GM21737 (cell line): Measurements from ENCODE around the gene AADACL4.
"Not testable (repeated sequence)": the region's sequence is repeated elsewhere in the genome, so short reads cannot be mapped to it uniquely, and the experiment has no call there.

Experiments
- ATAC-seq: cut with Tn5 transposase; IDR thresholded peaks from one replicate; pipeline ENCODE4 v1.9.1; 2021; ENCODE audit warnings: mild to moderate bottlenecking, moderate library complexity; ENCODE audit not compliant: unreplicated experiment

AADACL4 gene

DNA sequence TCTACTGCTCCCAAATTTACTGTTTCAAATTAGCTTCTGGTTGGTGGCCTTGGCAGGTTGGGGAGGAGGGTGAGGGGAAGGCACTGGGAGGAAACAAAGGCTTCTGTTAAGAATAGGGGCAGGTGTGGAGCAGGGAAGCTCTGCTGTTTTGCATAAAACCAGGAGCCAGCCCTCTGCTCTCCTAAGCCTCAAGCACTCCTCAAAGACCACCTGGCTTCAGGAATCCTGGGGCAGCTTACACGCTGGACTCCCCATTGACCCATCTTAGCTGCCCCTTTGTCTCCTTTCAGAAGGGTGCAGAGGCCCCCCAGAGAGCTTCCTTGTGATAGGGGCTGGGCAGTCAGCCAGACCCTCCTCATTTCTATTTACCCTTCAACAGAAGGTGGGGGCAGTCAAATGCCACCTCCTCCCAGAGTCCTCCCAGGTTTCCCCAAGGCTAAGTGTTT is 14.4 kb upstream of the AADACL4 start:
- no peak for ATAC-seq

DNA sequence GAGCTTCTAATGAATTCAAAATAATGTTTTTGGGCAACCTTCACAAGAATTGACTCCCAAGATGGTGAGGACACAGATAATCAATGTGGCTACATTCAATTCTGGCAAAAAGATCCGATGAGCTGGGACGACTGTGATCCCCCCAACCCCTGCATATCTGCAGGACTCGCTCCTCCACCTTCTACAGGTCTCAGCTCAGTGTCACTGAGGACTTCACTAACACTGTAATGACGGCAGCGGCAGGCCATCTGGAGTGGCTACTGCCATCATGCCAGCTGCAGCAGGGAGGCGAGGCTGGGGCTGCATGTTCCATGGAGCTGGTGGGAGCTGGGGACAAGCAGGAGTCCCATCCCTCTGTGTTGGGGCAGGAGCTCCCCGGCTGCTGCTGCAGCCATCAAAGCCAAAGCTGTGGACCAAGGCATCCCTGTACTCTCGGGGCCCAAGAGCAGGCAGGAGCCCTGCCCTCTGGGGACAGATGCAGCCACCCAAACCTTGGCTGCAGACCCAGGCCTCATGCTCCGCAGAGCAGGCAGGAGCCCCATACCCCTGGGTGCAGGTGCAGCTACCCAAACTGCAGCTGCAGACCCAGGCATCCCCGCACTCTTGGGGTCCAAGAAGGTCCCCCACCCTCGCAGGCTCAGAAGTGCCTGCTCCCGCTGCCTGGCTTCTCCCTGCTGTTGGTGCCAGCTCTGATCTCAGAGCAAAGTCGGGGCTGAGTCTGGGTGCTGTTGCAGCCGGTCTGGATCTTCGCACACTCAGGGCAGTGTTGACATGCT is 13.7 kb upstream of the AADACL4 start:
- no peak for ATAC-seq

DNA sequence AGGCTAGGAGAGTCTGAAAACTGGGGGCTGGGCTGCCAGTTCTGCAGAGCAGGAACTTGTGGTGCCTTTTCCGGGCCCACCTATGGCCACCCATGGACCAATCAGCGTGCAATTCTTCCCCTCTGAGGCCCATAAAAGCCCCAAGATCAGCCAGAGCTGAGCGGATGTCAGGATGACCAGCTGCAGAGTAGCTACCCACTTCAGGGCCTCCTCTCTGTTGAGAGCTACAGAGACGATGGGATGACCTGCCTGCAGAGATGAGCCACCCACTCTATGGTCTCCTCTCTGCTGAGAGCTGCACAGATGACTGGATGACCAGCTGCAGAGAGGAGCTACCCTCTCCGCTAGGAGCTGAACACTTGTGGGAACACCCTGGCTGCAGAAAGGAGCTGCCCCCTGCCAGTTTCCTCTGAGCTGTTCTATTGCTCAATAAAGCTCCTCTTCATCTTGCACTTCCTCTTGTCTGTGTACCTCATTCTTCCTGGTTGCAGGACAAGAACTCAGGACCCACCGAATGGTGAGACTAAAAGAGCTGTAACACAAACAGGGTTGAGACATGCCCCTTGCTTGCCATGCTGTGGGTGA is 12.8 kb upstream of the AADACL4 start:
- ATAC-seq, result no peak

DNA sequence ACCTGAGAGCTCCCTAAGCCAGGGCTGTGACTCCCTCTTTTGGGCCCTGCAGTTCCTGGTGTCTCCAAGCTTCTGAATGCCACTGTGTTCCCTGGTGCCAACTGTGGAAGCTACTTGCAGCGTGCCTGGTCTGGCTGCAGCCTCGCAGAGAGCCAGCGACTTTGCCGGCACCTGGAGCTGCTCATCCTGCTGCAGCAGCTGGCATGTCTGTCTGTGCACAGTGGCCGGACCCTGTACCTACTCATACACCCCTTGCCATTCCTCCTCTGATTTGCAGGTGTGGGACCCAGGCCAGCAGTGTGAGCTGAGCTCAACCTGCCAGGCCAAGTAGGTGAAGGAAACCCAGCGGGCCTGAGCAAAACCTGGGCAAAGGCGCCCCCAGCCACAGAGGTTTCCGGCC is 12.3 kb upstream of the AADACL4 start:
- ATAC-seq, result no peak

DNA sequence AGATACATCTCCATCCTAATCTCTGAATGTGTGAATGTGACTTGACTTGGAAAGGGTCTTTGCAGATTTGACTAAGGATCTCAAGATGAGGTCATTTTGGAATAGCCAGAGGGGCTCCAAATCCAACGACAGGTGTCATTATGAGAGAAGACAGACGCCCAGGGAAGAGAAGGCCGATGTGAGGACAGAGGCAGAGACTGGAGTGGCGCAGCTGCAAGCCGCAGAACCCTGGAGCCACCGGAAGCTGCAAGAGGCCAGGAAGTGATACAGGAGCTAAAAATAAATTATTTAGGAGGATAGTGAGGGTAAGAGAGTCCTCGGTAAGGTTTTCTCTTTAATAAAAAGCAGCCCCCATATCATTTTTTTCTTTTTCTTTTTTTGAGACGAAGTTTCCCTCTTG is 9.7 kb upstream of the AADACL4 start:
- no peak for ATAC-seq

DNA sequence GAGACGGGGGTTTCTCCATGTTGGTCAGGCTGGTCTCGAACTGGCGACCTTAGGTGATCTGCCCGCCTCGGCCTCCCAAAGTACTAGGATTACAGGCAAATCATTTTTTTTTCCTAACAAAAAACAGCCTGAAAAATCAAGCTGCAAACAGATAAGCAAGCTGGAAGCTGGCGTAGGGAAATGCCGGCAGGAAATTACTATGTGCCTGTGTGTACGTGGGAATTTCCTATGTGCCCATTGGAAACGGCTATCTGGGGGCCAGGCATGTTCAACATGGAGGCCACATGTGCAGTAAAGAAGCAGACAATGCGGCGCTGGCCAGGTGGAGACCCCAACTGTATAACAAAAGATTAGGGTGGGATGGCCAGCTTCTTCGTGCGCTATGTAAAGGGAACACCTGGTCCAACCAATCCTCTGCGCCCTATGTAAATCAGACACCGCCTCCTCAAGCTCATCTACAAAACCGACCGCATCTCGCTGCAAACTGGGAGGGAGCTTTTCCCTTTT is 9.1 kb upstream of the AADACL4 start:
- ATAC-seq, result no peak

DNA sequence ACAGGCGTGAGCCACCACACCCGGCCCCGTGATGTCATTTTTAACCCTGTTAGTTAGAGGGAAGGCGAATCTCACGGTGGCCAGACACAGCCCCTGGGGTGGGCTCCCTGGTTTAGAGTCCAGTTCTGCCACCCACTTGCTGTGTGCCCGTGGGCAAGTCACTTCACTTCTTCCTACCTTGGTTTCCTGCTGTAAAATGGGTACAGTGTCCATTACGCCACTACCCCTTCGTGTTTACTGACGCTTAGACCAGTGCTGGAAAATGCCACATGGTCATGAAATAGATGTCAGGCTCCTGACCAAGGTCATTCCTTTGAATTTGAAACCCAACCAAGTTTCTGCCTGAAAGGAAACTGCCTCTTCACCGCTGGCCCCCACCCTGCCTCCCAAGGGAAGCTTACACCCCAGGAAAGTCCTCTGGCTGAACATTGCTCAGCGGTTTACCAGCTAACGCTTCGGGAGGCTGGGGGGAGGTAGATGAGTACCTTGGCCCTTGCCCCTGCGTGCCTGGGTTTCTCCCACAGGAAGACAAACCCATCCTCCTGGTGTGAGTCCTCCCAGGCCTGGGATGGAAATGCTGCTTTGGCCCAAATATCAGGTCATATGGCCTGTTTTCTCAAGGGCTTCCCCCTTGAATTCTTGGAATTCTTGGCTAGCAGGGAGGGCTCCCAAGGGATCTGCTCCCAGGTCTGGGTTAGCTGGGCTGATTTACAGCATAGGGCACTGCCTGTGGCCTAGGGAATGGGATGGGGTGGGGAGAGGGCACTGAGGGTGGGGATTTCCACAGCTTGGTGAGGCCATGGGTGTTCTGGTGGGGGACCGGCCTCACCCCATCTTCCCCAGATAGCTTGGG is 7.6 kb upstream of the AADACL4 start:
- no peak for ATAC-seq

DNA sequence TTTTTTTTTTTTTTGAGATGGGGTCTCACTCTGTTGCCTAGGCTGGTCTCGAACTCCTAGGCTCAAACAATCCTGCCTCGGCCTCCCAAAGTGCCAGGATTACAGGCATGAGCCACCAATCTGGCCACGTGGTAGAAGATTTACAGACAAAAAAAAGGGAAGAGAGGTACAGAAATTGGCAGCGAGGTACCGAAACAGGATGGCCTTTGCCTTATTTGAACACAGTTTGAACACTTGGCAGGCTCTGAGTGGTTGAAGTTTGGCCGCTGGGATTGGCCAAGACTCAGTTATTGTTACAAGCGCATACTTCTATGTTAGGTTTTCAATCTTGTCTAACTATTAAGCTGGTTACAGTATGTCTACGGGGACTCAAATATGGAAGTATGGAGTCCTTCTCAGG is 6.2 kb upstream of the AADACL4 start:
- no peak for ATAC-seq

DNA sequence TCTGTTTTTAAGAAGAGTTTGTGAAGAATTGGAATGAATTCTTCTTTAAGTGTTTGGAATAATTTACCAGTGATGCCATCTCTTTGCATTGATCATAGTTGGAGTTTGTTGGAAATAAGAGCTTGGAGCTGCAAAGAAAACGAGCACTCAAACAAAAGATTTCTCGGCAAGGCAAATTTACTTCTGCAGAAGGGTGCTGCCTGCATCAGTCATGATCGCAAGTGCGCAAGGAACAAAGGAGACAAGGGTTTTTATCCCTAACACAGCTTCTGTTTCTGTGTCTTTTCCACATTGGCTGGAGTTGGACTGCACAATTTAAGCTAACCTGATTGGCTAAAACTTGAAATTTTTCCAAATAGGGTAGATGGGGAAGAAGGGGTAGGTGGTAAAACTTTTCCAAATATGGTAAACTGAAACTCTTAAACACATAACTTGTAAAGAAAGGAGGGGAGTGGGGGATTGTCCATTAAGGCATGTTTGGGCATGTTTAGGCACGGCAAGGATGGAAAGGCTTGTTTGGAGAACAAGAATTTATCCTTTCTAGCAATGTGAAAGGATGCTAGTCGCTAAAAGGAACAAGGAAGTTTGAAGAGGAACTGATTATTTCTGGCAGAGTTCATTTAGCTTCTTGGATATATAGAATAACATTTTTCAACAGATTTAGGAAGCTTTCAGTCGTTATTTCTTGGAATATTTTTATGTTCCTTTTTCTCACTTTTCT is 3.5 kb upstream of the AADACL4 start:
- ATAC-seq, result no peak

DNA sequence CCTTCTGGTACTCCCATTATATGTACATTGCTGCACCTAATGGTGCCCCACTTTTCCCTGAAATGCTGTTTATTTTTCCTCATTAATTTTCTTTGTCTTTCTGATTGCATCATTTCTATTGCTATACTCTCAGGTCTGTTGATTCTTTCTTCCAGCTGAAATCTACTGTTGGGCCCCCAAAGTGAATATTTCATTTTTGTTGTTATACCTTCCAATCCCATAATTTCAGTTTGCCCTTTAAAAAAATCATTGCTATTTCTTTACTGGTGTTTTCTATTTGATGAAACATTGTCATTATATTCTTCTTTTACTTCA is 3.0 kb upstream of the AADACL4 start:
- ATAC-seq, result no peak

DNA sequence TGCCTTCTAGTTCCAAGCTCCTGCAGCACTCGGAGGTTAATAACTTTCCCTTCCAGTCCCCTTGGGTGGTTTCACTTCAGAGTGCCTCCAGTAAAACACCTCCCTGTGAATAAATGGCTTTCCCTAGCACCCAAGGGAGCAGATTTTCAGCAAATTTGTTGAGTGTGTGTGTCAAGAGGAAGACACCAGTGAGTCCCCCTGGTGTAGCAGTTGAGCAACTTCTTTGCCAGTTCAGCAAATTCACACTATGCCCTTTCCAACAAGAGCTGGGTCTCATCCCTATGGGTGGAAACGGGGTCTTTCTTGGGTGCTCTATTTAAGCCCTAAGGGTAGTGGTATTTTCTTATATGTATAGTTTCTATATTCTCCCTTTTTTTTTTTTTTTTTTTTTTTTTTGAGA is 806 bp upstream of the AADACL4 start:
- no peak for ATAC-seq

DNA sequence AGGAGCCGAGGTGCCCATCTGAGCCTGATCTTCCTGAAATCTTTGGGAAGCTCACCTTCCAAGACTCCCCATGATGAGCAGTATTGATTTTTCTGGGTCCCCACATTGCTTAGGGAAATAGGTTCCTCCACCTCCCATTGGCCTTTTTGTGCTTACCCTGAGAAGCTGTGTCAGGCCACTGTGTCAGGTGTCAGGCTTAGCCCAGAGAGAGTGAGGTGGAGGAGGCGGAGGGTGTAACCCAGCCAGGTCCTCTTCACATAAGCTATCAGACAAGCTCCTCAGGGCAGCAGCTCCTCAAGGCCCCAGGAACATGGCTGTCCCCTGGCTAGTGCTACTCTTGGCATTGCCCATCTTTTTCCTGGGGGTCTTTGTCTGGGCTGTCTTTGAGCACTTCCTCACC is 352 bp downstream of the AADACL4 start:
- no peak for ATAC-seq

DNA sequence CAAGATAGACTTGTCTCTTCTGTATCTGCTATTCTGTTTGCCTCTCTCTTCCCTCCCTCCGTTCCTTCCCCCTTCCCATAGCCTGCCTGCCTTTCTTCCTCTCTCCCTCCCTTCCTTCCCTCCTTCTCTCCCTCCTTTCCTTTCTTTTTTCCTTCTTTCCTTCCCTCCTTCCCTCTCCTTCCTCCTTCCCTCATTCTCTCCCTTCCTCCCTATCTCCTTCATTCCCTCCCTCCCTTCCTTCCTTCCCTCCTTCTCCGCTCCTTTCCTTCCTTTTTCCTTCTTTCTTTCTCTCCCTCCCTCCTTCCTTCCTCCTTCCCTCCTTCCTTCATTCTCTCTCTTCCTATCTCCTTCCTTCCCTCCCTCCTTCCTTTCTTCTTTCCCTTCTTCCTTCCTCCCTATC is 944 bp downstream of the AADACL4 start:
- no peak for ATAC-seq

DNA sequence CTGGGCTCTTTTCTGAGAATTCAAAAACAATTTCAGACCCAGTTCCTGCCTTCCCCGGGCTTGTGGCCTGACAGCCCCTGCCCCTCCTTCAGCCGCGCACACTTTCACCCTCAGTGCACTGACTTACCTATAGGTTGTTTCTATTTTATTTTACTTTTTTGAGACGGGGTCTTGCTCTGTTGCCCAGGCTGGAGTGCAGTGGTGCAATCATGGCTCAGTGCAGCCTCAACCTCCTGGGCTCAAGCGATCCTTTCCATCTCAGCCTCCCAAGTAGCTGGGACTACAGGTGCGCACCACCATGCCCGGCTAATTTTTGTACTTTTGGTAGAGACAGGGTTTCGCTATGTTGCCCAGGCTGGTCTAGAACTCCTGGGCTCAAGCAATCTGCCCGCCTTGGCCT is 1.5 kb downstream of the AADACL4 start:
- ATAC-seq, result not testable (repeated sequence)

DNA sequence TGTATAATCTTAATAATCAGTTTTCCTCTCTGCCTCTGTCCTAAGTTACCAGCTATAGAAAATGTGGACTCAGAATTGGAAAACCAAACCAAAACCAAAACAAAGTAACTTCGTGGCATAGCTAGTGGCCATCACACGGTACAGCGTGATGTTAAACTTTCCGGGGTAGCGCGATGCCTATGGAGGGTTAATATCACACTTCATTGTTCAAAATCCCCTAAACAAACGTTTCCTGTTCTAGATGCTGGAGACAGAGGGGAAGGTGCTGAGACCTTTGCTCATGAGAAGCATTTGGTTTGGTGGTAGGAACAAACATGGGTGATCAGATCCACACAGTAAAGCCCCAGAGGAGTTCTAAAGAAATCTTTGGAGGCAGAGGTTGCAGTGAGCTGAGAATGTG is 4.9 kb downstream of the AADACL4 start:
- ATAC-seq, result no peak

DNA sequence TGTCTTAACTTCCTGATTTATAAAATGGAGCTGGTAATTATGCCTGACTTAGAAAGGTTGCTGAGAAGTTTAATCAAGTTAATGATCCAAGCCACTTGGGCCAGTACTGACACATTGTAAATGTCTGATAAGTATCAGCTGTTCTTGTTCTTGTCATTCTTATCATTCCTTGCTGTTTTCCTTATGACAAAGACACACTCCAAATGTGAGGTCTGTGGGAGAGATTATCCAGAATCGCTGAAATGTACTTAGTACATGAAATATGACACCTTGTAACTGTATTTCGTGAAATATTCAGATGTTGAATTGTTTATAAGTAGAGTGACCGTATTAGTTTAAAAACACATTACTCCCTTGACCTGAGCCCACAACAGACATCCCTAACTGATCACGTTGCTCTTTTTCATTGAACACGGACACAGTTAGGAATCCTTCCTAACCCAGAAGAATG is 6.1 kb downstream of the AADACL4 start:
- no peak for ATAC-seq

DNA sequence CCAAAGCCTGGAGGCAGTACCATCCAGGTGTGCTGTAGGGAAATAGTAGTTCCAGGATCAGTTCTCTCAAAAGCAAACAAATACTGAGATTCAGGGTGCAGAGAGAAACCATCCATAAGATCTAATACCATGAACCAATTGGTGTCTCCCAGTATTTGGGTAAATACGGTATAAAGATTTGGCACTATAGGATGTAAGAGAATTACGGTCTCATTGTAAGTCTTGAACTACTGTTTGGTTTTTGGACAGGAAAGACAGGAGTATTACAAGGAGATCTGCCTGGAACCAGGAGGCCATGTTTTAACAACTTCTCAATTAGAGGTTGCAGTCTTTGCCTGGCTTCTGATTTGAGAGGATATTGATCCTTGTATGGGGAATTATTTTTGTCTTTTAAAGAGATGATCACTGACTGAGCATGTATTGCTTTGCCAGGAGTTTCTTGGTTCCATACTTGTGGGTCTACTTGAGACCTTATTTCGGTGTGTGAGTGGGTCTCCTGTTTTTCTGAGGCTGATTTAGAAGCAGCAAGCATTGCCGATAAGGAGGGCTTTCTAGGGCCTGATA is 10.2 kb downstream of the AADACL4 start:
- ATAC-seq, result no peak

DNA sequence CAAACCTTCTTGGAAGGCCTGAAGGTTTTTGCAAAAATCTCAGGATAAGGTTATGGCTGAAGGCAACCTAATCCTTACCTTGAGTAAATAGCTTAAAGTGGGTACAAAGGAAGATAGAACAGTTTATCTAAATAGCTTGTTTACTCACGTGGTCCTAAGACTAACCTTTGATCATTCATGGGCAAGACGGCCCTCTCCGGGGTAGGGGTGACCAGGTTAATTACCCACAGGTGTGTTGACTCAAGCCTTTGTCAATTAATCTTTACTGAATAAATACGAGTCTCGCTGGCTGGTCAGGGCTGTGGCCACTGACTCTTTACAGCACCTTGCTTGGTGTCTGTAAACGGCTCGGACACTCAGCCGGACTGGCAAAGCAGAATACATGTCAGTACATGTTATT is 10.8 kb downstream of the AADACL4 start:
- no peak for ATAC-seq

DNA sequence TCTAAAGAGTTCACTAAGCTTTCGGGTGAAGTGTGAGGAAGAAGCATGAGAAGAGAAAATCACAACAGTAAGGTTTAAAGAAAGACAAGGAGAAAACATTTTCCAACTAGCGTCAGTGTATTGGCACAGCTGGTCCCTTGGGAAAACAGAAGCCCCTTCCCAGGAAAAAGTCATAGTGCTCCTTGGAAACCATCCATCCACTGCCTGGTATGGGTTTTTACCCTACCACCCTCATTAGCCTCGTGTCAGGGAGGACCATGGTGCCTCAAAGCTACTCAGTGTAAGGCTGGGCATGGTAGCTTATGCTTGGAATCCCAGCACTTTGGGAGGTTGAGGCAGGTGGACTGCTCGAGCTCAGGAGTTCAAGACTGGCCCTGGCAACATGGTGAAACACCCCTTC is 12.7 kb downstream of the AADACL4 start:
- no peak for ATAC-seq

DNA sequence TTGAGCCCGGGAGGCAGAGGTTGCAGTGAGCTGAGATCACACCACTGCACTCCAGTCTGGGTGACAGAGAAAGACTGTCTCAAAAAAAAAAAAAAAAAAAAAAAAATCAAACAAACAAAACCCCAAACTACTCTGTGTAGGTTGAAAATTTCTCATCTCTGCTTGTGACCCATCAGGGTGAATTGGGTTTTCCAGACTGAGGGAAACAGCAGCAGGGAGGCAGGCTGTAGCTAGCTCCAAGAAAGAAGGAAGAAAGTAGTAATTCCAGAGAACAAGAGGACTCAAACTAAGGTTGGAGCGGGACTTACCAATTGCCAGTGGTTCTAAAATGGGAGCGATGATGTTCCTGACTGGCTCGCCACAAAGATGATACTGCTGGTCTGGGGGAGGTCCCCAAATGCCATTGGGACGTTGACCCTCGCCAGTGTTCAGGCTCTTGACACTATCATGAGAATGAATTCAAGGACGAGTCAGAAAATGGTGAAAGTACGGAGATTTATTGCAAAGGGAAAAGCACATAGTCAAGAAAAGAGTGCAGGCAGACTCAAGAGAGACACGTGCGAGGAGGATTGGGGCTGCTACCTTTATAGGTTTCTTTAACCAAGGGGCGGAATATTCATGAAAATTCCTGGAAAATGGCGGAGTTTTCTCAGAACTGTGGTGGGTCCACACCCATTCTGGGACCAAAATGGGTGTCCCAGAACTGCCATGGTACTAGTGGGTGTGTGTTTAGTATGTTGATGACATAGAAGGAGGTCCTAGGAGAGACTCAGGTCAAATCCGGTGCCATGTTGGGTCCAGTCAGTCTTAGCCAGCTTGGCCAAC is 13.4 kb downstream of the AADACL4 start:
- ATAC-seq, result no peak
